H9 (cell line): ENCODE data around the gene AP4S1. TPM values are rescaled to one million over a fixed set of nuclear protein-coding genes. Genes with fewer than 3 reads are reported as not detected.
"Not testable (repeated sequence)": the region's sequence is repeated elsewhere in the genome, so short reads cannot be mapped to it uniquely, and the experiment has no call there.

Experiments
- DNase-seq: peaks from one replicate; pipeline ENCODE4 v3.0.0-alpha.2; 2017
- H2AFZ ChIP-seq: one replicate; pipeline ENCODE4 v1.6.1; 2013; ENCODE audit warnings: mild to moderate bottlenecking, low read length, control low read depth, moderate library complexity
- H2AK5ac ChIP-seq: 2 replicates; pipeline ENCODE4 v1.6.1; 2013; ENCODE audit warnings: low read length, control low read depth, mixed read lengths; ENCODE audit not compliant: insufficient read length
- H2BK120ac ChIP-seq: one replicate; pipeline ENCODE4 v1.6.1; 2013; ENCODE audit warnings: low read depth, mild to moderate bottlenecking, low read length, control low read depth, inconsistent platforms; ENCODE audit not compliant: poor library complexity, severe bottlenecking
- H2BK12ac ChIP-seq: 2 replicates; pipeline ENCODE4 v1.6.1; 2013; ENCODE audit warnings: low read length, control low read depth, mixed read lengths, low read depth; ENCODE audit not compliant: insufficient read length
- H2BK15ac ChIP-seq: 2 replicates; pipeline ENCODE4 v1.6.1; 2013; ENCODE audit warnings: low read depth, low read length, control low read depth
- H2BK20ac ChIP-seq: one replicate; pipeline ENCODE4 v1.6.1; 2013; ENCODE audit warnings: low read depth, mild to moderate bottlenecking, low read length, control low read depth, inconsistent platforms; ENCODE audit not compliant: poor library complexity, severe bottlenecking
- H2BK5ac ChIP-seq: 2 replicates; pipeline ENCODE4 v1.6.1; 2013; ENCODE audit warnings: low read length, control low read depth, mixed read lengths; ENCODE audit not compliant: insufficient read length
- H3K14ac ChIP-seq: 2 replicates; pipeline ENCODE4 v1.6.1; 2013; ENCODE audit warnings: low read length, control low read depth; ENCODE audit not compliant: insufficient read depth
- H3K18ac ChIP-seq: 2 replicates; pipeline ENCODE4 v1.6.1; 2013; ENCODE audit warnings: low read depth, mild to moderate bottlenecking, mixed read lengths, low read length, control low read depth; ENCODE audit not compliant: insufficient read length
- H3K23ac ChIP-seq: 2 replicates; pipeline ENCODE4 v1.6.1; 2013; ENCODE audit warnings: low read length, control low read depth, mixed read lengths, low read depth; ENCODE audit not compliant: insufficient read length
- H3K23me2 ChIP-seq: 2 replicates; pipeline ENCODE4 v1.6.1; 2013; ENCODE audit warnings: low read depth, mild to moderate bottlenecking, mixed read lengths, low read length, control low read depth; ENCODE audit not compliant: insufficient read length, poor library complexity, severe bottlenecking
- H3K27ac ChIP-seq: 2 replicates; pipeline ENCODE4 v1.5.1; 2013; ENCODE audit warnings: low read length, control low read depth, mixed read lengths, low read depth; ENCODE audit not compliant: insufficient read length
- H3K27me3 ChIP-seq: 2 replicates; pipeline ENCODE4 v1.6.1; 2013; ENCODE audit warnings: low read length, control low read depth, inconsistent platforms; ENCODE audit not compliant: insufficient read depth
- H3K4ac ChIP-seq: 2 replicates; pipeline ENCODE4 v1.6.1; 2013; ENCODE audit warnings: low read depth, mild to moderate bottlenecking, control low read depth, inconsistent platforms, low read length, moderate library complexity
- H3K4me1 ChIP-seq: 2 replicates; pipeline ENCODE4 v1.6.1; 2013; ENCODE audit warnings: low read length, control low read depth, inconsistent platforms; ENCODE audit not compliant: insufficient read depth
- H3K4me2 ChIP-seq: 2 replicates; pipeline ENCODE4 v1.6.1; 2013; ENCODE audit warnings: low read length, control low read depth, mixed read lengths; ENCODE audit not compliant: insufficient read length, insufficient read depth
- H3K56ac ChIP-seq: 2 replicates; pipeline ENCODE4 v1.6.1; 2013; ENCODE audit warnings: low read depth, mild to moderate bottlenecking, mixed read lengths, low read length, control low read depth; ENCODE audit not compliant: insufficient read length
- H3K79me1 ChIP-seq: 2 replicates; pipeline ENCODE4 v1.6.1; 2013; ENCODE audit warnings: low read depth, mild to moderate bottlenecking, moderate library complexity, low read length, control low read depth, inconsistent platforms; ENCODE audit not compliant: insufficient read depth, poor library complexity, severe bottlenecking
- H3K79me2 ChIP-seq: 2 replicates; pipeline ENCODE4 v1.6.1; 2013; ENCODE audit warnings: low read length, control low read depth, inconsistent platforms; ENCODE audit not compliant: insufficient read depth
- H3K9ac ChIP-seq: 2 replicates; pipeline ENCODE4 v1.6.1; 2013; ENCODE audit warnings: low read length, control low read depth, mixed read lengths; ENCODE audit not compliant: insufficient read length; ENCODE audit errors: extremely low read depth
- H3K9me3 ChIP-seq: one replicate; pipeline ENCODE4 v1.6.1; 2013; ENCODE audit warnings: low read depth, low read length, inconsistent platforms; ENCODE audit not compliant: control insufficient read depth
- H3T11ph ChIP-seq: one replicate; pipeline ENCODE4 v1.6.1; 2013; ENCODE audit warnings: mild to moderate bottlenecking, low read length, control low read depth, inconsistent platforms
- H4K20me1 ChIP-seq: one replicate; pipeline ENCODE4 v1.6.1; 2013; ENCODE audit not compliant: control insufficient read depth, insufficient read length, insufficient read depth
- H4K5ac ChIP-seq: 2 replicates; pipeline ENCODE4 v1.6.1; 2013; ENCODE audit warnings: low read depth, mild to moderate bottlenecking, mixed read lengths, low read length, control low read depth; ENCODE audit not compliant: insufficient read length
- H4K8ac ChIP-seq: replicated peaks from 2 replicates; pipeline ENCODE4 v1.6.1; 2013; ENCODE audit warnings: low read length, control low read depth, mixed read lengths, low read depth; ENCODE audit not compliant: insufficient read length
- H4K91ac ChIP-seq: 2 replicates; pipeline ENCODE4 v1.6.1; 2013; ENCODE audit warnings: low read depth, mild to moderate bottlenecking, moderate library complexity, mixed read lengths, low read length, control low read depth; ENCODE audit not compliant: insufficient read length
- H3K27ac Mint-ChIP-seq, 3 experiments: 2 replicates in 2 of 3; 3 replicates in 1 of 3; pipeline ENCODE4 v1.8.0; 2020 to 2021; ENCODE audit warnings: mixed read lengths in 3 of 3, mild to moderate bottlenecking in 1 of 3, moderate library complexity in 1 of 3
- H3K27me3 Mint-ChIP-seq: 2 replicates; pipeline ENCODE4 v1.8.0; 2021; ENCODE audit warnings: low read depth, mild to moderate bottlenecking, moderate library complexity, mixed read lengths
- H3K36me3 Mint-ChIP-seq, 3 experiments: 2 replicates in 2 of 3; 3 replicates in 1 of 3; pipeline ENCODE4 v1.8.0; 2020 to 2021; ENCODE audit warnings: low read depth in 3 of 3, mixed read lengths in 3 of 3; ENCODE audit not compliant: insufficient read depth in 1 of 3
- H3K4me1 Mint-ChIP-seq, 2 experiments: 2 replicates each; pipeline ENCODE4 v1.8.0; 2020; ENCODE audit warnings: mixed read lengths in 2 of 2
- H3K4me3 Mint-ChIP-seq, 2 experiments: 2 replicates in 1 of 2; 3 replicates in 1 of 2; pipeline ENCODE4 v1.8.0; 2020 to 2021; ENCODE audit warnings: mild to moderate bottlenecking in 2 of 2, mixed read lengths in 2 of 2, moderate library complexity in 1 of 2
- H3K9me3 Mint-ChIP-seq, 2 experiments: 2 replicates in 1 of 2; 3 replicates in 1 of 2; pipeline ENCODE4 v1.8.0; 2020; ENCODE audit warnings: mild to moderate bottlenecking in 2 of 2, mixed read lengths in 2 of 2, moderate library complexity in 1 of 2
- CTCF ChIP-seq: fragments of 200-600 bp; sonication (generic); conservative IDR thresholded peaks from 3 replicates; pipeline ENCODE4 v1.8.0; 2021; ENCODE audit warnings: antibody characterized with exemption, mild to moderate bottlenecking
- WGBS: extraction: QIAGEN DNeasy Blood & Tissue Kit; methylation state at CpG from one replicate; pipeline ENCODE4 v1.1.7; 2013; ENCODE audit warnings: missing lambda C conversion rate, low lambda C conversion rate, mixed read lengths; ENCODE audit not compliant: insufficient read length; ENCODE audit errors: extremely low coverage; 5-methylcytosine and 5-hydroxymethylcytosine counted together
- total RNA-seq: library from RNA; stranded (reverse); gene quantifications from 2 replicates; pipeline ENCODE4 v1.2.1, GENCODE V29; 2021

The AP4S1 gene
- total RNA-seq, 1 experiment from 2014 or later = 13.7 TPM

- no peaks in the 10 kb centered on the region for H3K23me2 ChIP-seq
- H3K4me2 ChIP-seq = no peak overlapping the region
- H4K20me1 ChIP-seq = no peaks in the 10 kb centered on the region
- no peak overlapping the region for H4K91ac ChIP-seq
- no peak overlapping the region for H2AFZ ChIP-seq
- Mint-ChIP-seq H3K9me3 (peaks cover 8 to 12% of the 10 kb centered on the region in 2 experiments; a peak in 2 of 5 replicates), H3K27ac (peak overlapping the region; percentile 16 to 73 (median 47); a peak in 4 of 7 replicates), H3K4me1 (peaks cover 34 to 53% of the 10 kb centered on the region in 2 experiments), H3K27me3 (no peaks in the 10 kb centered on the region), H3K4me3 (no peak overlapping the region), H3K36me3 (peaks cover 6 to 37% (median 23%) of the 10 kb centered on the region in 3 experiments; a peak in 6 of 7 replicates)
- H3K79me1 ChIP-seq = peaks cover 19% of the 10 kb centered on the region
- H3K9ac ChIP-seq = no peak overlapping the region
- H2BK120ac ChIP-seq = no peak overlapping the region
- no peak overlapping the region for H3K18ac ChIP-seq
- H2AK5ac ChIP-seq = no peak overlapping the region
- no peak overlapping the region for H2BK12ac ChIP-seq
- no peak overlapping the region for H2BK5ac ChIP-seq
- no peak overlapping the region for H2BK20ac ChIP-seq
- WGBS = no CpG with 5 or more reads among the region's 3 CpGs
- no peak for DNase-seq
- H4K5ac ChIP-seq = no peak overlapping the region
- no peaks in the 10 kb centered on the region for H3K9me3 ChIP-seq
- H3K27ac ChIP-seq = no peak overlapping the region
- no peak overlapping the region for H4K8ac ChIP-seq
- H2BK15ac ChIP-seq = no peak overlapping the region
- no peak for TF ChIP-seq CTCF
- no peak overlapping the region for H3K56ac ChIP-seq
- H3K4ac ChIP-seq = no peak overlapping the region
- peaks cover 20% of the 10 kb centered on the region; the same call in 1 of the 2 replicates for H3K79me2 ChIP-seq
- H3K27me3 ChIP-seq = no peaks in the 10 kb centered on the region
- no peak overlapping the region for H3T11ph ChIP-seq
- no peak overlapping the region for H3K14ac ChIP-seq
- peaks cover 2% of the 10 kb centered on the region for H3K4me1 ChIP-seq
- H3K23ac ChIP-seq = no peak overlapping the region
Measured at GRCh38 chr14:31003284-31003683, 22.2 kb upstream of the AP4S1 start.

- Mint-ChIP-seq H3K36me3 (peaks cover 2 to 30% (median 18%) of the 10 kb centered on the region in 3 experiments; a peak in 6 of 7 replicates), H3K4me1 (peaks cover 29 to 48% of the 10 kb centered on the region in 2 experiments), H3K27ac (peak overlapping the region in 1 of 3 experiments; percentile 35; a peak in 1 of 7 replicates)
- H2BK120ac ChIP-seq, H2BK20ac ChIP-seq, H2BK5ac ChIP-seq, H3K4me1 ChIP-seq, H3K9me3 ChIP-seq, H2AFZ ChIP-seq, H3K27me3 ChIP-seq, H3K18ac ChIP-seq, H3K4ac ChIP-seq, H3T11ph ChIP-seq, H4K8ac ChIP-seq, H3K4me3 Mint-ChIP-seq, H4K20me1 ChIP-seq, H2BK12ac ChIP-seq, H3K9ac ChIP-seq, H3K14ac ChIP-seq, H2AK5ac ChIP-seq, H2BK15ac ChIP-seq, DNase-seq, H3K27ac ChIP-seq, H4K5ac ChIP-seq, H4K91ac ChIP-seq, H3K9me3 Mint-ChIP-seq, H3K27me3 Mint-ChIP-seq, H3K23ac ChIP-seq, H3K4me2 ChIP-seq, H3K56ac ChIP-seq, H3K23me2 ChIP-seq: not testable (repeated sequence)
- Histone ChIP-seq H3K79me2 (peaks cover 20% of the 10 kb centered on the region; the same call in 1 of the 2 replicates), H3K79me1 (peaks cover 16% of the 10 kb centered on the region)
- no CpG with 5 or more reads among the region's 6 CpGs for WGBS
Measured at GRCh38 chr14:31004007-31004406, 21.4 kb upstream of the AP4S1 start.
